Endothelial cell of hepatic sinusoid (primary cell): ENCODE results near the gene ZBP1.

Experiments
- in situ Hi-C: cut with HindIII; loops from 2 replicates; pipeline ENCODE4 v1.10.0; 2017; ENCODE audit warnings: low sequenced_read_pairs

The ZBP1 gene

DNA sequence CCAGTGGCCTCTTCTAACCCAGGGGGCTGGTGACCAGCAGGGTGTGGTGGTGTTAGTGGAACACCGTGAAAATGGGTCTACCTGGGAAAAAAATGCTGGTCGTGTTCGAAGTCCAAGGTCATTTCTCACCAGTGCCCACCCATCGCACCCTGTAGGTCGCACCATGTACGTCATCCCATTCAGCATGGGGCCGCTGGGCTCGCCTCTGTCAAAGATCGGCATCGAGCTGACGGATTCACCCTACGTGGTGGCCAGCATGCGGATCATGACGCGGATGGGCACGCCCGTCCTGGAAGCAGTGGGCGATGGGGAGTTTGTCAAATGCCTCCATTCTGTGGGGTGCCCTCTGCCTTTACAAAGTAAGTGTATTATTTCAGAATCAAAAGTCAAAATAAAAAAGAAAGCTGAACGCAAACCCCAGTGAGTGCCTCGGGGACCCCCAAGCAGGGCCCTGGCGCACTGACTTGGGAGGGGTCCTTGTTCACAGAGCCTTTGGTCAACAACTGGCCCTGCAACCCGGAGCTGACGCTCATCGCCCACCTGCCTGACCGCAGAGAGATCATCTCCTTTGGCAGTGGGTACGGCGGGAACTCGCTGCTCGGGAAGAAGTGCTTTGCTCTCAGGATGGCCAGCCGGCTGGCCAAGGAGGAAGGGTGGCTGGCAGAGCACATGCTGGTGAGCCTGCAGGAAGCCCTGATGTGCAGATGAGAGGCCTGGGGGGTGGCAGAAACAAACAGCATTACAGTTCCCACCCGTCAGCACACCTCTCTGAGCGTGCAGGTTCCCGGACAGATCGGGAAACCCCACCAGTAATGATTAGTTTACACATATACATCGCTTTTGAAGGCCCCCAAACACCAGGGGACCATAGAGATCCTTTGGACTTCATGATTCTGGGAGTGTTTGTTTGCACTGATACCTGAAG lies 57.4 kb downstream of the ZBP1 start:
- in situ Hi-C loops: no loop called here

DNA sequence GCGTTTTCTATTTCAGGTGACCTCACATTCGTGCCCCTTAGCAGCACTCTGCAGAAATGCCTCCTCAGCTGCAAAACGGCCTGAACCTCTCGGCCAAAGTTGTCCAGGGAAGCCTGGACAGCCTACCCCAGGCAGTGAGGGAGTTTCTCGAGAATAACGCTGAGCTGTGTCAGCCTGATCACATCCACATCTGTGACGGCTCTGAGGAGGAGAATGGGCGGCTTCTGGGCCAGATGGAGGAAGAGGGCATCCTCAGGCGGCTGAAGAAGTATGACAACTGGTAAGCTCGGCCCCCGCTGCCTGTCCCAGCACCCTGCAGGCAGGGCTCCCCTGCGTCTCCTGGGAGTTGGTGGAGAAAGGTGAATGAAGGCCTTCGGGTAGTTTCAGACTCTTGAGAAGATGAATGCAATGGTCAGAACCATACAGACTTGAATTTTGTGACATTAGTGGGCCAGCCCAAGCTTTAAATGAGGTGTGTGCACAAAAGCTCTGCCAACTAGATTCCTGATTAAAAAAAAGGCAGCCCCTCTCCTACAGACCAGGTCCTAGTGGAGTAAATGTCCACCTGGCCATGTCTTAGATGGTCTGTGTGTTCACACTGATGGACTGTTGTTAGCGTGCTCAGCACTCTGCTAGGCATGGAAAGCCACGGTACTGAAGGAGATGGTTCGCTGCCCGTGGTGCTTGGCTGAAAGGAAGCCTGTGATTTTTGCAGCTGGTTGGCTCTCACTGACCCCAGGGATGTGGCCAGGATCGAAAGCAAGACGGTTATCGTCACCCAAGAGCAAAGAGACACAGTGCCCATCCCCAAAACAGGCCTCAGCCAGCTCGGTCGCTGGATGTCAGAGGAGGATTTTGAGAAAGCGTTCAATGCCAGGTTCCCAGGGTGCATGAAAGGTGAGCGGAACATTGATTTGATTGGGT lies 58.6 kb downstream of the ZBP1 start:
- in situ Hi-C loops: no loop called here

DNA sequence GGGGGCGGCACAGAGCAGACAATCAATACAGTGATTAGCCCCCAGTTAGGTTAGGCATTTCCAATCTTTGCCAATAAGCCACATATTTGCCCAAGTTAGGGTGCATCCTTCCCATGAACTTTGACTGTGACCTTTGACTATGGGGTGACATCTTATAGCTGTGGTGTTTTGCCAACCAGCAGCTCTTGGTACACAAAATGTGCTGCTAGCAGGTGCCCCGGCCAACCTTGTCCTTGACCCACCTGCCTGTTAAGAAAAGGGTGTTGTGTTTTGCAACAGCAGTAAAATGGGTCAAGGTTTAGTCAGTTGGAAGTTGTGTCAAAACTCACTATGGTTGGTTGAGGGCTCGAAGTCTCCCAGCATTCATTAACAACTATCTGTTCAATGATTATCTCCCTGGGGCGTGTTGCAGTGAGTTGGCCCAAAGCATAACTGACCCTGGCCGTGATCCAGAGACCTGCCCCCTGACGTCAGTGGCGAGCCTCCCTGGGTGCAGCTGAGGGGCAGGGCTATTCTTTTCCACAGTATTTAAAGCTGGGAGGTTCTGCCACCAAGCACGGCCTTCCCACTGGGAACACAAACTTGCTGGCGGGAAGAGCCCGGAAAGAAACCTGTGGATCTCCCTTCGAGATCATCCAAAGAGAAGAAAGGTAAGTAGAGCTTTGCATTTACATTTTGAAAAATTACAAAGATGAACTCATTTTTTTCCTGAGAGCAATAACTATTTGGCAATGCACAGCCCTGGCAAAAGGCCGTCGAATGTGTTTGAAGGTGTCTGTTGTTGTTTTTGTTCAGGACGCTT lies 59.5 kb downstream of the ZBP1 start, which contains the start of gene PCK1:
PCK1 (plus strand) TSS at position 557 of the 802 bp plus-strand sequence. CDS start 302 bp downstream, outside the sequence.
- in situ Hi-C loops: no loop called here

DNA sequence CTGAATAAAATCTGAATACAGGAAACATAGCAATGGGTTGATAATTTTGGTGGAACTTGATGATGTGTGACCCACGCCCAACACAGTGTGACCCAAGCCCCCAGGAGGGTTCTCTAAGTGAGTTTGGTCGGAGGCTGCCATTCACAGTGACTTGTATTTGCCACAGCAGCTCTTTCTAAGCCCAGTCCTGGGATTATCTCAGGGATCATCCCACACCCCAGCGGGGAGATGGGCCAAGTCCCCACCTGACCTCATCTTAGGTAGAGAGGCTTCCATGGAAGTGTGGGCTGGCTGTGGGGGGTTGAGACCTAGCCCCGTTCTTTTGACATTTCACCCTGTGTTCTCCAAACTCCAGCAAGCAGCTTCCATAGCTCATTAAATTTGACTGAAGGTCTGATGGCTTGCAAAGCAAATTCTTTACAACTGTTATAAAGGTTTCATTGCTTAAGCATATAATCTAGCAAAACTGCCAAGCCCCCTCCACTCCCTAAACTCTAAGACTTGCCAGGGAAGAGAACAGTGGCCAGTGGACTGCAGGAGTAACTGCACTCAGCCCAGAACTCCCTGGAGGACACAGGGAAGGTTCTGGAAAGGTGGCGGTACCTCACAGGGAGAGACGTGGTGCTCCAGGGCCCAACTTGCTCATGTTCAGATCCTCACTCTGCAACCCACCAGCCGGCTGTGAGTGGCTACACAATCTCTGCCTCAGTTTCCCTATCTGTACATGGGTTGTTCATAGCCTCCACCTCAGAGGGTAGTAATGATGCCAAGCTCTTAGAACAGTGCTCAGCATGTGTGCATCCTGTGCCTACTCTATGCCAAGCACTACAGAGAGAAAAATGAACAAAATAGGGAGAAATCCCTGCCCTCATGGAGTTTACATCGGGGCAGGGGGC lies 60.3 kb downstream of the ZBP1 start:
- in situ Hi-C loops: no loop called here

DNA sequence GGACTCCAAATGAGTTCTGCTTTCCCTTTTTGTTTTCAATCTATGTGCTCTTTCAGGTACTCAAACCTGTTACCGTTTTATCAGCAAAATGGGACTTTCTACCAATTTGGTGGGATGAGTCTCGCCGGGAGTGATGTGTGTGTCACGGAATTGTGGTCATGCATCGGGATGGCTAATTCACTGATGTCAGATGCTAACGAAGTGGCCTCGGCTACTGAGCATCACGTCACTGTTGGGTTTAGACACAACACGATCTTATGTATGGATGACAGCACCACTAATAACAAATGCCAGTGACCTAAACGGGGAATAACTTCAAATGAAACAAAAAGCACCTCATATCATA lies 61.0 kb downstream of the ZBP1 start:
- in situ Hi-C loops: no loop called here

DNA sequence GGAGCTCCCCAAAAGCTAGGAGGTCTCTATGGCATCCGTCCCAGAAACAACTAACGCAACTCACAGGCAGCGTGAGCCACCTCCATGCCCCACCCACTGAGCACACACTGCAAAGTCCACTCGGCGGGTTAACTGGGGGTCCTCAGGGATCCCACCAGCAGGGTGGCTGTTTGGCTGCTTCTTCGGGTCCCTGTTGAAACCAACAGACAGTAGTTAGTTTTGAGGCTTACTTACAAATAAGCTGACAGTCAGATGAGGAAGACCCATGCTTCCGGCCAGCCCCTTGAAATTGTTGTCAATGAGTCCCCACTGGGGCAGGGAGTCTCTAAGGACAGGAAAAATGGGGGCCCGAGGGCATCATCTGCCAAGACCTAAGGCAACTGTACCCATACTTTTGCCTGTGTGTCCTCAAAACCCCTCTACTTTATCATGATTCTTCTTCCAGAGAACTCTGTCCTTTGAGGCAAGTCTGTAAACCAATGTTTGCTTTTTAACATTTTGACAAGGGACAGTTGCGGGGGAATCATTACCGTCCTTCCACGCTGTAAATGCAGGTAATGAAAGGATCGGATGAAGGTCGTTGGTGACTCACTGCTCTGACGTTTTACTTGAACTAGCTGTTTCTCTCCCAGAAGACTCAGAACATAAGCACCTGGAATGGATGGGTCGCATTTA lies 61.5 kb downstream of the ZBP1 start:
- in situ Hi-C loops: no loop called here

DNA sequence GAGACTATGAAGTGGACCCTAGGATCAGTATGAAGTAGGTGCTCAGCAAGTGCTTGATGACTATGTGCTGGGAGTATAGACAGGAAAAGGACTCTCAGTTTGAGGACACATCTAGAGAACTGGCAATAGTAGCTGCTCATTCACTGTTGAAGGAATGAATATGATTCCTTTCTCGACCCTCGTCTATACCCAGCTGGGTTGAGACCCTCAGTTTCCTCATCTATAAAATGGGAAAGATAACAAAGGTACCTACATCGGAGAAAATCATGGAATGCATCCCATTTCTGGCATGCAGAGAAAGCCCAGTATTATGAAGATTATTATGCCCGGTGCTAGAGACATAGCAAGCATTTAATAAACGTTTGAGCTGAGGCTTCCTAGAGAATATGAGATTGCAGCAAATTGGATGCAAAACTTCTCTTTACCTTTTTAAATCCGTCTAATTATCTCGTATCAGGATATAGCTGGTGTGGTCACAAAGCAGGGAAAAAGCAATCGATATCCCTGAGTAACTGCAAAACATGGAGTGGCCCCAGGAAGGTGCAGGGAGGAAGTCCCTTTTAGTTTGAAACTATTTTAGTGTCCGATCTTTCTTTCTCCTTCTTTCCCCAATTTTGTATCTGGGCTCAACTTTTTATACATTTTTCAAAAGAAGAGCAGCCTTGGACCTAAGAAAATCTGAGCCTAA lies 62.2 kb downstream of the ZBP1 start:
- in situ Hi-C loops: no loop called here

DNA sequence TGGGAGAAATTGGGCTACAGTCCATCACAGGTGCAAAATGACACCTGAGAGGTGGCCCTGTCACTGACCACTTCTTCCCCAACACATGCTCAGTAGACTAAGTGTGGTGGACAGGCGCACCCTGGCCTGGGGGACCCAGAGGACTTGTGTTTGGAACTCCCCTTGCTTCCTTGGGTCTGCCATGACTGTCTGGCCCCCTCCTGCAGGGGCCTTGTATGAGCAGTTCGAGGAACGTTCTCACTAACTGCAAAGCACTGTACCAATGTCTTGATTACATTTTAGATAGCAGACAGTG lies 63.3 kb downstream of the ZBP1 start:
- in situ Hi-C loops: no loop called here

DNA sequence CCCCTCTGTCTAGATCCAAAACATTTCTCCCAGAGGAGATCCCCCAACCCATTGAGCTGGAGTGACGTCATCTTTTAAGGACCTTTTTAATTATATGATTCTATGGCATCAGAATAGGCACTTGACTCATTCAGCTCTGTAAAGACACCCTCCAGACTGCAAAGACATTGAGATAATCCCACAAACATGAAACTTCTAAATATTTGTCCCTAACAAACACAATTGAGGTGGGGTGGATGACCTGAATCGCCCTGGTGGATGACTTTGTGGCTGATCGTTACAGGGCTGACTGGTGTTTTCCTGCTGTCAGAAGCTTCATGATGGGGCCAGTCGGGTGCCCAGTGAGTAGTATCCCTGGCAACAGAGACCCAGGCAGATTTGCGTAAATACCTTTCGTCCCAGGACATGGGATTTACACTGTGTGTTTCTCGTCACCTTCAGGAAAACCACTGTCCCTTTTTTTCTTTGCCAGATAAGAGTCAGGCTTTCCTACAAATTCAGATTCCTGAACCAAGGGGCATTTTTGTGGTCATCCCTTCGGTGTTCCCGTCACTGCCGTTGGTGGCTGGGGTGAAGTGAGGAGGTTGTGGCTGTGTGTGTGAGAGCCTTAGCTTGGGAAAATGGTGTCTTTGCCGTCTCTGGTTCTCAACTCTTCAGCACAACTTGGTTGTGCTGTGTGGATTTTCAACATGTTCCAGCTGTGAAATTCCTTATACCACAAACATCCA lies 64.6 kb downstream of the ZBP1 start:
- in situ Hi-C loops: no loop called here
